T47D (cell line): ENCODE measurements around the gene CD200.
"Not testable (repeated sequence)": the region's sequence is repeated elsewhere in the genome, so short reads cannot be mapped to it uniquely, and the experiment has no call there.

Source experiments
- DNase-seq, 2 experiments: peaks; one replicate each; pipeline versions ENCODE4 v3.0.0 to v3.0.0-alpha.2; 2011 to 2012; ENCODE audit warnings: low read depth in 1 of 2, low spot score in 1 of 2
- JUND ChIP-seq: IDR thresholded peaks from 2 replicates; pipeline ENCODE4 v1.6.1; 2012; ENCODE audit warnings: low read depth
- in situ Hi-C: cut with HindIII; loops from 2 replicates; pipeline ENCODE4 v1.10.0; 2016; ENCODE audit warnings: low sequenced_read_pairs, low pct_unique_long_range_greater_than_20kb

The CD200 gene

GRCh38 chr3:112401617-112402016 is 68.7 kb downstream of the CD200 start:
- no peak for TF ChIP-seq JUND

DNA sequence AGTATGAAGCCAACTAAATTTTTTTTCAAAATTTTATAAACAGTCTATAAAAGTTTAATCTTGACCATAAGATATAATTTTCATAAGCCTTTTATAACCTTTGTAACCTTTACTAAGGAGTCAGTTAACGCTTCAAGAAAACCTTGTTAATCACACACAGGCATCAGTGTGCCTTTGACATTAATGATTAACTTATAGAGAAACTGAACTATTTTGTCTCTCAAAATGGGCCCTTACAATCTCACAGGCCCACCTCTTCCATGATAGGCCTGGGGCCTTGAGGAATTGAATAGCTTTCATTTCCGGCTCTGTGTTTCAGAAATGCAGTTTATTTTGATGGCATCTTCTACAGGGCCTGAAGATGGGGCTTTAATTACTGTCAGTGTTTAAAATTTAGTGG is 70.1 kb downstream of the CD200 start:
- no peak for DNase-seq
- in situ Hi-C loops: no loop called here
- TF ChIP-seq JUND: no peak

More at GRCh38 chr3:112401617-112402016, 68.7 kb downstream of the CD200 start:
- in situ Hi-C loops: no loop called here
- no peak for DNase-seq

GRCh38 chr3:112404924-112405549 is 72.1 kb downstream of the CD200 start:
- DNase-seq, in situ Hi-C loops: not testable (repeated sequence)

- in situ Hi-C loops: no loop called here
- DNase-seq: no peak
- no peak for TF ChIP-seq JUND
These were observed 72.9 kb downstream of the CD200 start for GRCh38 chr3:112405845-112406244.

DNA sequence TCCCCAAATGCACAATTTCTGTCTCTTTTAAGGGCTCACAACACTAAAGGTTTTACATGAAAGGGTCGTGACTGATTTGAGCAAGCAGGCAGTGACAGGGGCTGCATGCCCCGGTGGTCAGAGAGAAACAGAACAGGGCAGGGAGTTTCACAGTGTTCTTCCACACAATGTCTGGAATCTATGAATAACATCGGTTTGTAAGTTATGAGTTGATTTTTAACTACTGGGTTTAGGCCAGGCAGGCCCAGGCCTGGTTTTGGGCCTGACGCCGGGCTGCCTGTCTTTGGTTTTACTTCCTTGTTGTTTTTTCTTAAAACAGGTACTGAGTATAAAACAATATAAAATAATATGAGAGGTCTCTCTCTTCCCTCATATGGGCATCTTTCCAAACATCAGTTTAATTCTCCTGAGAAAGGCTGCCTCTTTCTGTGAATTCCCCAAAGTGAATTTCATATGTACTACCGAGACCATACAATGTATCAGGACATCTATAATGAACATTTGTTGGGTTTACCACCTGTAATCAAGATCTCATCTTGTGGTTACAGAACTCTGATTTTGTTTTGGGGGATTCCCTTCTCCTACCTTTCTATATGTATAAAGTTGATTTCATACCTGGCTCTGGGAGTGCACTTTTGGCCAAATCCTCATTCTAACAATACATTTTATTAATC is 74.4 kb downstream of the CD200 start:
- TF ChIP-seq JUND: no peak
- in situ Hi-C loops: no loop called here
- no peak for DNase-seq

GRCh38 chr3:112407888-112408702 is 75.1 kb downstream of the CD200 start:
- no peak for DNase-seq
- TF ChIP-seq JUND: no peak
- in situ Hi-C loops: no loop called here

GRCh38 chr3:112409041-112409440 is 76.1 kb downstream of the CD200 start:
- in situ Hi-C loops: no loop called here
- TF ChIP-seq JUND: no peak
- no peak for DNase-seq

DNA sequence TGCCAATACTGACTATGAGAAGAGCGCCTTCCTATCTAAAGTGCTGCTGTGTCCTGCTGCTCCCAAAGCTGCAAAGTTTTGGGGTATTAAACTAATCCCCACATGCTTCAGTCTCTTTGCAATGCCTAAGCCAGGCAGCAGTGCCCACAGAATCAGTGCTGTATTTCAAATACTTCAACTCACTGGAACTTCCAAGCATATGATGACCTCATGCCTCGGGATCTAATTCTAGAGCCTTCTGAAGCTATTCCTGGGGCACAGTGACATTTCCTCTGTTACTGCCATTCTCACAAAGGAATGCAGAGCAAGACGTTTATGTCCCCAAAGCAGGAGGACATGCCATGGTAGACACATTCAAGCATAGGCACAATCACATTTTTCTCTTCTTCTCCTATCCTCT is 78.5 kb downstream of the CD200 start:
- peak in 1 of 2 experiments; percentile 33 for DNase-seq
- TF ChIP-seq JUND: no peak
- in situ Hi-C loops: no loop called here
